Kidney epithelial cell (primary cell): ENCODE measurements around the gene DYNC1I2. TPM values are rescaled to one million over a fixed set of nuclear protein-coding genes. Genes with fewer than 3 reads are reported as not detected.

Source experiments
- DNase-seq: peaks from one replicate; pipeline ENCODE4 v3.0.0-alpha.2; 2010; ENCODE audit warnings: low read depth
- H3K27me3 ChIP-seq: 2 replicates; pipeline ENCODE4 v1.6.0; 2011; ENCODE audit warnings: low read length; ENCODE audit not compliant: control insufficient read depth, insufficient read depth
- H3K36me3 ChIP-seq: 2 replicates; pipeline ENCODE4 v1.5.1; 2011; ENCODE audit warnings: low read length; ENCODE audit not compliant: control insufficient read depth, insufficient read depth
- H3K4me3 ChIP-seq: 2 replicates; pipeline ENCODE4 v1.5.1; 2011; ENCODE audit warnings: low read depth, mild to moderate bottlenecking, control low read depth, low read length
- total RNA-seq: library from RNA; depleted of rRNA; stranded (reverse); fragments of >200 nt; gene quantifications from 2 replicates; pipeline ENCODE4 v1.2.3, GENCODE V29; 2015
- TF ChIP-seq, protein P1 (sequence below): IDR thresholded peaks from 2 replicates; pipeline ENCODE4 v1.5.1; 2011; ENCODE audit warnings: mild to moderate bottlenecking, moderate library complexity, low read length, control low read depth, inconsistent platforms; ENCODE audit not compliant: insufficient read depth, poor library complexity, severe bottlenecking

The DYNC1I2 gene
- total RNA-seq, 1 donor from 2014 or later, result 129 TPM

DNA sequence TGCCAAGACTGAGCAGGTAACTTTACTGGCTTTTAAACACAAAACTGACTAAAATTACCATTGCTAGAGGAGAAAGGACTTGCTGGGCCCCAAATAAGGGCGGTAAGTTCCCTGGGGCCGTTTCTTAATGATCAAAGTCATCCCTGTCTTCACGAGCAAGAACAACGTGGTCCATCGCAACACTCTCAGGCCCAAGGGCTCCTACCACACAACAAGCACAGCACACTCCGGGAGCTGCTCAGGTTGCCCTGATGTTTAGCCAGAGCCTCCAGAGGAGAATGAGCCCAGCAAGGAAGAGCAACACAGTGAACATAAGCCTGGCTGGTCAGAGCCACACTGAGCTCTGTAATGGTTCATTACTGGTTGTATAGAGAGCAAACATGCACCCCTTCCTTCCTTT is 102.7 kb downstream of the DYNC1I2 start:
- no peak overlapping the region for H3K4me3 ChIP-seq
- TF ChIP-seq, protein P1, sequence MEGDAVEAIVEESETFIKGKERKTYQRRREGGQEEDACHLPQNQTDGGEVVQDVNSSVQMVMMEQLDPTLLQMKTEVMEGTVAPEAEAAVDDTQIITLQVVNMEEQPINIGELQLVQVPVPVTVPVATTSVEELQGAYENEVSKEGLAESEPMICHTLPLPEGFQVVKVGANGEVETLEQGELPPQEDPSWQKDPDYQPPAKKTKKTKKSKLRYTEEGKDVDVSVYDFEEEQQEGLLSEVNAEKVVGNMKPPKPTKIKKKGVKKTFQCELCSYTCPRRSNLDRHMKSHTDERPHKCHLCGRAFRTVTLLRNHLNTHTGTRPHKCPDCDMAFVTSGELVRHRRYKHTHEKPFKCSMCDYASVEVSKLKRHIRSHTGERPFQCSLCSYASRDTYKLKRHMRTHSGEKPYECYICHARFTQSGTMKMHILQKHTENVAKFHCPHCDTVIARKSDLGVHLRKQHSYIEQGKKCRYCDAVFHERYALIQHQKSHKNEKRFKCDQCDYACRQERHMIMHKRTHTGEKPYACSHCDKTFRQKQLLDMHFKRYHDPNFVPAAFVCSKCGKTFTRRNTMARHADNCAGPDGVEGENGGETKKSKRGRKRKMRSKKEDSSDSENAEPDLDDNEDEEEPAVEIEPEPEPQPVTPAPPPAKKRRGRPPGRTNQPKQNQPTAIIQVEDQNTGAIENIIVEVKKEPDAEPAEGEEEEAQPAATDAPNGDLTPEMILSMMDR, result no peak
- DNase-seq, result no peak
- H3K27me3 ChIP-seq, result no peaks in the 10 kb centered on the region
- H3K36me3 ChIP-seq, result no peaks in the 10 kb centered on the region

DNA sequence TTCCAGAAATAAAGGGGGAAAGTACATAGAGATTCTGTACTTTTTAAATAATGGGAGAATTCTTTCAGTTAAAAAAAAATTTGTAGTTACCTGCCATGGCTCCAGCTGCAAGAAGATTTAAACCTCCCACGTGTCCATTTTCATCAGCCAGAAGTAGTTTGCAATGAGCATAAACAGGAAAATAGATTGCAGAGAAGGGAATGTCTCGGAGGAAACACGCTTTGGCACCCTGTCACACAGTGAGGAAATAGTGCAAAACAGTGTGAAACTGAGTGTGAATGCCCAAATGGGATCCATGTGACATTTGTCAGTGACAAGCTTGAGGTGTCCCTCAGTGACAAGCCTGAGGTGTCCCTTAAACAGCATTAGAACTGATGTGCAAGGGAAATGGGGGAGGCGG is 104.1 kb downstream of the DYNC1I2 start:
- Histone ChIP-seq H3K27me3 (no peaks in the 10 kb centered on the region), H3K36me3 (no peaks in the 10 kb centered on the region), H3K4me3 (no peak overlapping the region)
- no peak for DNase-seq
- TF ChIP-seq, protein P1, result no peak

DNA sequence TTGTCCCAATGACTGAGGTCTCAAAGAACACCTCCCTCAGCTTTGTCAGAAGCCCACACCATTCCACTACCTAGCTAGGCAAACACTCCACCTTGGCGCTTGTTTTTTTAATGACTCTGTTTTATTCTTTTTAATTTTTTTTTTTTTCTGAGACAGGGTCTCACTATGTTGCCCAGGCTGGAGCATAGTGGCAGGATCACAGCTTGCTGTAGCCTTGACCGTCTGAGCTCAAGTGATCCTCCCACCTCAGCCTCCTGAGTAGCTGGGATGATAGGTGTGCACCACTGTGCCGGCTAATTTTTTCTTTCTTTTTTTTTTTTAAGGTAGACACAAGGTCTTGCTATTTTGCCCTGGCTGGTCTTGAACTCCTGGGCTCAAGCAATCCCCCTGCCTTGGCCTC is 104.9 kb downstream of the DYNC1I2 start:
- DNase-seq, result no peak
- Histone ChIP-seq H3K4me3 (no peak overlapping the region), H3K27me3 (no peaks in the 10 kb centered on the region), H3K36me3 (no peaks in the 10 kb centered on the region)
- TF ChIP-seq, protein P1, result no peak

DNA sequence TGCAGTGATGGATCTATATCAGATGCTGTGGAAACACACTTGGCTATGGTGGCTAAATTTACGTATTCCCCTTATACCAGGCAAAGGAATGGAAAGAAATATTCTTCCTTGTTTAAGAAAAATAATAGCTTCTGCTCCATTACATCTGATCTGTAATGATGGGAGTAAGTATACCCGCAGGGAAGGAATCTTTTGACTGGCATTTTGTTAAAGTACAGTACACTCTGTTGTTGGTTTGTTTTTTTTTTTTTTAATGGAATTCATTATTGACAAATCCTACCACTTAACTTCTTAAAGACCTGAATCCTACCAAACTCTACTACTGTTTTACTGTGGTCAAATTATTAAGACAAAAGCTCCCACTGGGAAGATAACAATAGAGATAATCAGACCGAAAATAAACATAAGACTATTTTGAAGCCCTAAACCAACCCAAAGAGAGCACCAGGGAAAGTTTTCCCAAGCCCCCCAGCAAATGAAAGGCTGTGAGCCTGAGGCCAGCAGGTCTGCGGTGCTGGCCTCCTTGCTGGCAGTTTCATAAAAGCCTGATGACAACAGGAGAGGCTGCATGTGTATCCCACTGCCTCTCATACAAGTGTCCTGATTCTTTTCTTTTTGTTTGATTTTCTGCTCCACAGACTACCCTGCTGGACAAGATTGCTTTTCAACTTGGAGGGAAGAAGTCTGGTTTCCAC is 105.8 kb downstream of the DYNC1I2 start:
- DNase-seq, result no peak
- no peaks in the 10 kb centered on the region for H3K36me3 ChIP-seq
- TF ChIP-seq, protein P1, result no peak
- no peak overlapping the region for H3K4me3 ChIP-seq
- no peaks in the 10 kb centered on the region for H3K27me3 ChIP-seq

DNA sequence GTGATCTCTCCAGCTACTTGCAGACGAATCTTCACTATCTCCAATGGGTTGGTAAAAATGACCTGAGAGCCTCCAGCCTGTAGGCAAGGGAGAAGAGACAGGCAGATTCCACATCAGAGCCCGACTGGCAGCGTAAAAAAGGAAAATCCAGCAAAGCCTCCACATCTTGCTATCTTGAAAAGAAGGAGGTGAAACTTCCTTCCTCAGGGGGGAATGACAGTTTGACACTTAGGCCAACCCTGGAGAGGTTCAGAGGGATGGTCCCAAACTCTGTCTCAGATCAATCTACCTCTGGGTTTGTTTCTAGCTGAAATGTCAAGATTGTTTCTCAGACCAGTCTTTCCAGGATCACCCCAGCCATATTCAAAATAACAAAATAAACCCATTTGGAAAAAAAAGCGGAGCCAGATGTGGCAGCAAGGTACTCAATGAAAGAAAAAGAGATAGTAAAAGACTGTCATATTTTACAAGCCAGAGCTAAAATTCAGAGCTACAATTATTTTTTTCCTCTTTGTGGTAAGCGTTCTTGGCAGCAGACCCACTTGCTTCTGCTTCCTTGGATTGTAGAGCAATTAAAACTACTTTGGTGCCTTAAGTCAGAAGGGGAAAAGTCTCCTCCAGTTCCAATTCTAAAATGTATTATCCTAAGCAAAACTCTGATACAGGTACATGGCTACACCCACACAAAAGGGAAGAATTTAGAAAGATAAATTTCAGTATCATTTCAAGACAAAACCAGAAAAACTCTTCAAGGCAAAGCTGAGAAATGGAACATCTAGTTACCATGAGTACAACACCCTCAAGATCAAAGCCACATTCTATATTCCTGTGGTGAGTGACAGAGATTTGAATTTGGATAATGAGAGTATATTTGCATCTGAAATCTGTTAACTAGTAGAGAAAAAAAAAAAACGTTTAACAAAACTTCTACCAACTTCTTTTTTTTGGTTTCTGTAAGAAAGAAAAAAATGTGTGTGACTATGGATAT is 106.7 kb downstream of the DYNC1I2 start:
- TF ChIP-seq, protein P1, result no peak
- Histone ChIP-seq H3K4me3 (no peak overlapping the region), H3K27me3 (no peaks in the 10 kb centered on the region), H3K36me3 (no peaks in the 10 kb centered on the region)
- no peak for DNase-seq
